Measurements from ENCODE around the gene CCDC85A. TPM values are rescaled to one million over a fixed set of nuclear protein-coding genes. Genes with fewer than 3 reads are reported as not detected.

CCDC85A gene
- total and polyA plus RNA-seq, 2 of the 8 experiments (the other 6 are each of a cell fraction or from before 2014, with no cell fraction given): 0.20 TPM; not detected in 1

DNA sequence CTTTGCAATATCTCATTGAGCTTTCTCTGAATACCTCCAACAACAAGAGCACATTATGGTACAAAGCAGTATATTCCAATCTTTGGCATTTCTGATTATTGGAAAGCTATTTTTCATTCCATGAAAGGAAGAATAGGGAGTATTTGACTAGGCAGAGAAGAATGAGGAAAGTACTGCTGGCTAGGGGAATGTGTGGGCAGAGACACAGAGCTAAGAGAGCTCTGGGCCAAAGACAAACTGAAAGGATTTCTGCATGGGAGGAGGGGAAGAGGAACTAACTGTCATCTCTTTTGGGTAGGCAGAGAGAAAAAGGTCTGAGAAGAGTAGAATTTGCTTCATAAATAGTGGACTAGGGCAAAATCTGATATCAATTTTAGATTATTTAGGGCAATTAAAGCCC is 150.8 kb downstream of the CCDC85A start (continued):
- TF ChIP-seq, protein P1, sequence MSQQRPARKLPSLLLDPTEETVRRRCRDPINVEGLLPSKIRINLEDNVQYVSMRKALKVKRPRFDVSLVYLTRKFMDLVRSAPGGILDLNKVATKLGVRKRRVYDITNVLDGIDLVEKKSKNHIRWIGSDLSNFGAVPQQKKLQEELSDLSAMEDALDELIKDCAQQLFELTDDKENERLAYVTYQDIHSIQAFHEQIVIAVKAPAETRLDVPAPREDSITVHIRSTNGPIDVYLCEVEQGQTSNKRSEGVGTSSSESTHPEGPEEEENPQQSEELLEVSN (IDR thresholded peaks at IDR 0.05): no peak
- TF ChIP-seq SP1 (IDR thresholded peaks at IDR 0.05; ENCODE audit: low read depth, low read length): no peak
- TF ChIP-seq CEBPB (IDR thresholded peaks at IDR 0.05; ENCODE audit: low read depth, low read length): no peak

Data from H1 (cell line).